PFSK-1 (cell line): Measurements from ENCODE around the gene TWF1.

Source experiments
- FOXP2 ChIP-seq: optimal IDR thresholded peaks from 2 replicates; pipeline ENCODE3; 2011; ENCODE audit warnings: borderline replicate concordance, control low read depth, inconsistent platforms; ENCODE audit not compliant: insufficient read depth; ENCODE audit errors: extremely low read length, extremely low read depth
- POLR2AphosphoS5 ChIP-seq: IDR thresholded peaks from 2 replicates; pipeline ENCODE4 v1.6.1; 2012; ENCODE audit warnings: low read depth, mild to moderate bottlenecking, control low read depth, low read length, moderate library complexity
- SIN3A ChIP-seq: IDR thresholded peaks from 2 replicates; pipeline ENCODE4 v1.6.1; 2012; ENCODE audit warnings: mild to moderate bottlenecking, low read length, moderate library complexity, borderline replicate concordance; ENCODE audit not compliant: insufficient read depth
- TAF1 ChIP-seq: IDR thresholded peaks from 2 replicates; pipeline ENCODE4 v1.6.1; 2012; ENCODE audit warnings: low read length, control low read depth, borderline replicate concordance; ENCODE audit not compliant: insufficient read depth
- TF ChIP-seq, protein P1 (sequence below), 2 experiments: IDR thresholded peaks; 2 replicates each; pipeline versions ENCODE4 v1.6.1 to v1.8.0; 2011 to 2012; ENCODE audit warnings: low read depth in 2 of 2, low read length in 2 of 2, control low read depth in 1 of 2, inconsistent platforms in 1 of 2, mild to moderate bottlenecking in 1 of 2, moderate library complexity in 1 of 2; ENCODE audit not compliant: insufficient read depth in 1 of 2

Gene TWF1

GRCh38 chr12:43786899-43787693 lies 19.0 kb downstream of the TWF1 start:
- TF ChIP-seq POLR2AphosphoS5 (no peak), FOXP2 (no peak), TAF1 (no peak), SIN3A (no peak)
- TF ChIP-seq, protein P1, sequence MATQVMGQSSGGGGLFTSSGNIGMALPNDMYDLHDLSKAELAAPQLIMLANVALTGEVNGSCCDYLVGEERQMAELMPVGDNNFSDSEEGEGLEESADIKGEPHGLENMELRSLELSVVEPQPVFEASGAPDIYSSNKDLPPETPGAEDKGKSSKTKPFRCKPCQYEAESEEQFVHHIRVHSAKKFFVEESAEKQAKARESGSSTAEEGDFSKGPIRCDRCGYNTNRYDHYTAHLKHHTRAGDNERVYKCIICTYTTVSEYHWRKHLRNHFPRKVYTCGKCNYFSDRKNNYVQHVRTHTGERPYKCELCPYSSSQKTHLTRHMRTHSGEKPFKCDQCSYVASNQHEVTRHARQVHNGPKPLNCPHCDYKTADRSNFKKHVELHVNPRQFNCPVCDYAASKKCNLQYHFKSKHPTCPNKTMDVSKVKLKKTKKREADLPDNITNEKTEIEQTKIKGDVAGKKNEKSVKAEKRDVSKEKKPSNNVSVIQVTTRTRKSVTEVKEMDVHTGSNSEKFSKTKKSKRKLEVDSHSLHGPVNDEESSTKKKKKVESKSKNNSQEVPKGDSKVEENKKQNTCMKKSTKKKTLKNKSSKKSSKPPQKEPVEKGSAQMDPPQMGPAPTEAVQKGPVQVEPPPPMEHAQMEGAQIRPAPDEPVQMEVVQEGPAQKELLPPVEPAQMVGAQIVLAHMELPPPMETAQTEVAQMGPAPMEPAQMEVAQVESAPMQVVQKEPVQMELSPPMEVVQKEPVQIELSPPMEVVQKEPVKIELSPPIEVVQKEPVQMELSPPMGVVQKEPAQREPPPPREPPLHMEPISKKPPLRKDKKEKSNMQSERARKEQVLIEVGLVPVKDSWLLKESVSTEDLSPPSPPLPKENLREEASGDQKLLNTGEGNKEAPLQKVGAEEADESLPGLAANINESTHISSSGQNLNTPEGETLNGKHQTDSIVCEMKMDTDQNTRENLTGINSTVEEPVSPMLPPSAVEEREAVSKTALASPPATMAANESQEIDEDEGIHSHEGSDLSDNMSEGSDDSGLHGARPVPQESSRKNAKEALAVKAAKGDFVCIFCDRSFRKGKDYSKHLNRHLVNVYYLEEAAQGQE (IDR thresholded peaks at IDR 0.05; ENCODE audit: insufficient read depth in 1 of 2, low read depth in 2 of 2, low read length in 2 of 2): no peak

GRCh38 chr12:43776498-43776897 lies 29.6 kb downstream of the TWF1 start:
- TF ChIP-seq FOXP2 (no peak), POLR2AphosphoS5 (no peak), TAF1 (no peak), SIN3A (no peak)
- TF ChIP-seq, protein P1 (IDR thresholded peaks at IDR 0.05; ENCODE audit: insufficient read depth in 1 of 2, low read depth in 2 of 2, low read length in 2 of 2): no peak

DNA sequence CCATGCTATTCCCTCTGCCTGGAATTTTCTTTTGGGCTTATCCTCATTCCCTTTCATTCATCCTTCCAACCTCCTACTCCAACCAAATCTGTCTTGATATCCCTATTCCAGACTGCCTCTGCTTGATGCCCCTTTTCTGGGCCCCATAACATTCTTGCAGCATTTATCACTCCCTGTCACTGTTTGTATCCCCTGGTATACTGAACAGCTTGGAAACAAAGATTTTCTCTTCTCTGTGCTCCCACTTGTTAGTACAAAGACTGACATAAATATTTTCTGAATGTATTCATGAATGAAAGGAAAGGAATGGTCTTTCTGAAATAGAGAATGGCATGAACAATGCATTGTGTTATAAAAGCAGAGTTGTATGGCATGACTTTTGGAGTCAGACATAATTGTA lies 39.8 kb downstream of the TWF1 start:
- TF ChIP-seq SIN3A (no peak), FOXP2 (no peak), POLR2AphosphoS5 (no peak), TAF1 (no peak)
- TF ChIP-seq, protein P1 (IDR thresholded peaks at IDR 0.05; ENCODE audit: insufficient read depth in 1 of 2, low read depth in 2 of 2, low read length in 2 of 2): no peak

DNA sequence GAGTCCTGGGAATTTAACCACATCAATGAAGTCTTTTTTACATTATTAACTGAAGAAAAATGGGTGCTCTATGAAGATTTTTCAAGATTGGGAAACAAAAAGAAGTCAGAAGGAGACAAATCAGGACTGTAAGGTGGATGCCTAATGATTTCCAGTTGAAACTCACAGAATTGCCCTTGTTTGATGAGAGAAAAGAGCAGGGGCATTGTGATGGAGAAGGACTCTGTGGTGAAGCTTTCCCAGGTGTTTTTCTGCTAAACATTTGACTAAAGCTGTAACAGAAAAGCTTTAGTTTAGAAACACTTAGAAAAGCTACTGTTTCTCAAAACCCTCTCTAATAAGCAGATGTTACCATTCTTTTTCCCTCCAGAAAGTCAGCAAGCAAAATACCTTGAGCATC lies 41.6 kb downstream of the TWF1 start:
- TF ChIP-seq, protein P1 (IDR thresholded peaks at IDR 0.05; ENCODE audit: insufficient read depth in 1 of 2, low read depth in 2 of 2, low read length in 2 of 2): no peak
- TF ChIP-seq FOXP2 (no peak), SIN3A (no peak)
